NB4 (cell line): ENCODE measurements around the gene CAPSL.

Source experiments
- DNase-seq: peaks from one replicate; pipeline ENCODE4 v3.0.0; 2010; ENCODE audit warnings: low read depth
- H3K4me3 ChIP-seq: one replicate; pipeline ENCODE4 v1.5.1; 2011; ENCODE audit warnings: mild to moderate bottlenecking, low read depth, low read length, moderate library complexity
- MYC ChIP-seq: IDR thresholded peaks from 2 replicates; pipeline ENCODE4 v1.6.1; 2011; ENCODE audit warnings: low read depth, low read length
- POLR2A ChIP-seq: IDR thresholded peaks from 2 replicates; pipeline ENCODE4 v1.6.1; 2011; ENCODE audit warnings: mild to moderate bottlenecking; ENCODE audit not compliant: insufficient read length; ENCODE audit errors: extremely low read depth
- TF ChIP-seq, protein P1 (sequence below): IDR thresholded peaks from 2 replicates; pipeline ENCODE4 v1.6.1; 2011; ENCODE audit warnings: low read depth, low read length
- TF ChIP-seq, protein P2 (sequence below): IDR thresholded peaks from one replicate; pipeline ENCODE4 v1.5.1; 2012; ENCODE audit warnings: low read depth, low read length

Gene CAPSL

DNA sequence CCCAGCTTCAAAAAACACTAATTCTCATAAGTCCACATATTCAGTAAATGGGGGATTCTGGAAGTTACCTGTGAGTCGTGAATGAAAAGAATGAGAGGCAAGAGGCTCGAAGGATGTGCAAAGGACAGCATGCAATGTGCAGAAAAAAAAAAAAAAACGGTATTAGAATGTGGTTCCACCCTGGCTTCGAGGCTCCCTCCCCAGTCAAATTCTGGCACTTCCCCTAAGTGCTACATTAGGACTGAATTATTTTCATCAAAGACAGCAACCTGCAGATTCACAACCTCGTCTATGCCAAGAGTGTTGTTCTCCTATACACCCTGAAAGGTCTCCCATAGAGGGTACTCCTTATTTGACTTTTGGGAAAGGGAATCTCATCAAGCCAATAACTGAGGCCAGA is 16.5 kb downstream of the CAPSL start:
- no peak for DNase-seq
- no peak overlapping the region for H3K4me3 ChIP-seq
- no peak for TF ChIP-seq MYC
- no peak for TF ChIP-seq POLR2A
- TF ChIP-seq, protein P1, sequence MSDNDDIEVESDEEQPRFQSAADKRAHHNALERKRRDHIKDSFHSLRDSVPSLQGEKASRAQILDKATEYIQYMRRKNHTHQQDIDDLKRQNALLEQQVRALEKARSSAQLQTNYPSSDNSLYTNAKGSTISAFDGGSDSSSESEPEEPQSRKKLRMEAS = no peak
- TF ChIP-seq, protein P2, sequence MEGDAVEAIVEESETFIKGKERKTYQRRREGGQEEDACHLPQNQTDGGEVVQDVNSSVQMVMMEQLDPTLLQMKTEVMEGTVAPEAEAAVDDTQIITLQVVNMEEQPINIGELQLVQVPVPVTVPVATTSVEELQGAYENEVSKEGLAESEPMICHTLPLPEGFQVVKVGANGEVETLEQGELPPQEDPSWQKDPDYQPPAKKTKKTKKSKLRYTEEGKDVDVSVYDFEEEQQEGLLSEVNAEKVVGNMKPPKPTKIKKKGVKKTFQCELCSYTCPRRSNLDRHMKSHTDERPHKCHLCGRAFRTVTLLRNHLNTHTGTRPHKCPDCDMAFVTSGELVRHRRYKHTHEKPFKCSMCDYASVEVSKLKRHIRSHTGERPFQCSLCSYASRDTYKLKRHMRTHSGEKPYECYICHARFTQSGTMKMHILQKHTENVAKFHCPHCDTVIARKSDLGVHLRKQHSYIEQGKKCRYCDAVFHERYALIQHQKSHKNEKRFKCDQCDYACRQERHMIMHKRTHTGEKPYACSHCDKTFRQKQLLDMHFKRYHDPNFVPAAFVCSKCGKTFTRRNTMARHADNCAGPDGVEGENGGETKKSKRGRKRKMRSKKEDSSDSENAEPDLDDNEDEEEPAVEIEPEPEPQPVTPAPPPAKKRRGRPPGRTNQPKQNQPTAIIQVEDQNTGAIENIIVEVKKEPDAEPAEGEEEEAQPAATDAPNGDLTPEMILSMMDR = no peak

DNA sequence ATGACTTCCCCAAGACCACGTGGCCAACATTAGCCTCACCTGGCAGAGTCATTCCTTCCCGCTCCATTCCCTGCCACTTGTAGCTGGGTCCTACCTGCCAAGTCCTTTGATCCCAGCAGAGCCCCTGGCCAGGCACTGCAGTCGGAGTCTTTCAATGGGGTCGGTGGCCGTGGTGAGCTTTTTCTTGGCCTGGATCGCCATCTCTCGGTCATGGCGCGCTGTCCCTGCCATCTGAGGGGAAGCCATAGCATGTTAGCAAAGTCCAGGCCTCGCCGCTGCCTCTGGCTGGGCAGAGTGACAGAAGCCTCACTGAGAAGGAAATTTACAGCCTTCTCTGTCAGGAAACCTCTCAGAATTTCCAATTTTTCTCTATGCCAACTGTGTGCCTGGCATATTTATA is 17.5 kb downstream of the CAPSL start:
- no peak for DNase-seq
- TF ChIP-seq, protein P2 = no peak
- TF ChIP-seq MYC (no peak), POLR2A (no peak)
- TF ChIP-seq, protein P1 = no peak
- H3K4me3 ChIP-seq = no peak overlapping the region

DNA sequence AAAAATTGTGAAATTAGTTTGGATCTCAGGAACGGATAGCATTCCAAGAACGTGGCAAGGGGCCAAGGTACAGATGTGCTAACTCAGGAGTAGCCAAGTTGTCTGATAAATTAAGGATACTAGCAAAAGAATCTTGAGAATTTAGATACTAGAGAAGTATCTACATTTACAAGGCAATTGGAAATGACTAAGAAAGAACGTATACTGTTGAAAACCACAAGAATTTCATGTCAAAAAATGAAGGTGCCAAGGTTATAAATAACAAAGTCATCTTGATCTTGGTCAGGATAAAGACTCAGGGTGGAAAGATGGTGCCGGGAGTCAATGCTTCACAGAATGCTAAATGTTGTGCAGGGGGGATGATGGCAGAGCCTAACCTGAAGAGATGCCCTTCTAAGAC is 19.2 kb downstream of the CAPSL start:
- TF ChIP-seq, protein P1 = no peak
- TF ChIP-seq MYC (no peak), POLR2A (no peak)
- TF ChIP-seq, protein P2 = no peak
- no peak for DNase-seq
- no peak overlapping the region for H3K4me3 ChIP-seq

DNA sequence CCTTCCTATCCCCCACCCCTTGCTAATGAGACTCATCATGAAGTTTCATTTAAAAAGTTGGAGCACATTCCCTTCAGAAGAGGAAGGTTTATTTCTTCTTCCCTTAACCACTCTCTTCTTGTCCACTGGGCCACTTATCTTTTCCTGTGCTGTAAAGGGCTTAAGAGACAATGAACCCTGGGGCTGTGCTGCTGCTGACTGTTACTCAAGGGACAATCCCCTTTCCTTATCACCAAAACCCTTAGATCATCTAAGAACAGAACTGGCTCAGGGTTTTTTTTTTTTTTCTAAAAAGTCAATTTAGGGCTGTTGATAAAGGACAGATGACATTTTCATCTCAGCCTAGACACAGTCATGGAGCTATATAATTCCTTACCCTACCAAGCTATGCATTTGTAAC is 29.6 kb downstream of the CAPSL start:
- no peak overlapping the region for H3K4me3 ChIP-seq
- no peak for DNase-seq
- TF ChIP-seq, protein P2 = no peak

DNA sequence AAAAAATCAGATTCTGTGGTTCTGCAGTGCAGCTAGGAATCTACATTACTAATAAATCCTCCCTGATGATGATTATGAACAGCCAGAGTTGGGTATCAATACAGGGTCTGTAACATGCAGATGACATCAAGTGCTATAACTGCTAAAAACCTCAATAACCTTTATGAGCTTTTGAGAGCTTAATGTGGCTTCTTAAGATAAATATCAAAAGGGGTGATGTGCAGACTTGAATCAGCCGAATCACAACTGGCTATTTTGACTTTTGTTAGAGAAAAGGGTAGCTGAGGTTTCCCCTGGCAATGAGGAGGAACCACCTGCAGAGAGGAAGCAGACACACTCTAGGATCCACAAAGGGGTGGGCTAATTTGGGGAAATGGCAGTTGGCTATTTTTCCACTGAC is 30.2 kb downstream of the CAPSL start:
- H3K4me3 ChIP-seq = no peak overlapping the region
- DNase-seq = no peak
- TF ChIP-seq, protein P2 = no peak
- TF ChIP-seq, protein P1 = no peak
- TF ChIP-seq POLR2A (no peak), MYC (no peak)

DNA sequence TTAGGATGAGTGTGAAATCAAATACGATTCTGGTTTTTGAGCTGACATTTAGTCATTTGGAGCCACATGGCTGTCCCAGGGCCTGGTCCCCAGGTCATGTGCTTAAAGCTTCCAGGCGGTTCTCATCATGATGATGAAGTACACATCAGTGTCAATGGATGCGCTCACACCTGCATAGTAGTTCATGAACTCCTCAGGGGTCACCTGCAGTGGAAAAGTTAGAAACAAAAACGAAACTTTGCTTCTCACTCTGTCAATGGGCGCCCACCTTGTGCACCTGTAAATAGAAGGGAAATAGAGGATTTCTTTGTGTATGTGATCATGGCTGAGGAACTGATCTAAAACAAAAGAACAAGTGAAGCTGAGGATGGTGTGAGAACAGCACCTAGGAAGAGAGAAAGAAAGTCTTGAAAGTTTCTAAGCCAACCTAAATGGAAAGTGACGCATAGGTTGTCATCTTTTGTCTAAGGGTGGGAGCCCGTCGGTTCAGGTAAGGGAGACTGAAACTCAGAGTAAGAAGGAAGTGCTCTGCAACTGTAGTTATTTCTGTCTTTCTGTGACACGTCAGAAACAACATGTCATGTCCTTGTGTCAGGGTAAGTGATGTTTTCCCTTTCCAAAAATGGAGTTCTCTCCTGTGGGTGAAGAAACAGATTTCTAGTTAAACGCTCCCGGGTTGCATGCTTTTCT is 33.8 kb downstream of the CAPSL start:
- H3K4me3 ChIP-seq = no peak overlapping the region
- DNase-seq = no peak
- TF ChIP-seq, protein P1 = no peak
- no peak for TF ChIP-seq MYC
- TF ChIP-seq, protein P2 = no peak
- no peak for TF ChIP-seq POLR2A
